CD4-positive, alpha-beta T cell treated with Interferon alpha-2 for 1 hour (primary cell): Measurements from ENCODE around the gene DKK3.

ENCODE experiments used
- DNase-seq, 2 donors: peaks; one replicate each; pipeline ENCODE4 v3.0.0-alpha.2; 2020 to 2022

Gene DKK3

GRCh38 chr11:11965656-11966353, 42.6 kb downstream of the DKK3 start:
- DNase-seq = no peak

GRCh38 chr11:11965192-11965591, 43.2 kb downstream of the DKK3 start:
- DNase-seq = no peak

GRCh38 chr11:11964774-11965150, 43.7 kb downstream of the DKK3 start:
- DNase-seq = no peak

GRCh38 chr11:11963842-11964773, 44.3 kb downstream of the DKK3 start:
- no peak for DNase-seq

- DNase-seq = no peak
Observed at GRCh38 chr11:11963067-11963466, 45.4 kb downstream of the DKK3 start.

- no peak for DNase-seq
Observed at GRCh38 chr11:11961399-11962028, 46.9 kb downstream of the DKK3 start.

- DNase-seq = peak in 1 of 2 donors; percentile 46
Observed at GRCh38 chr11:11960687-11961086, 47.7 kb downstream of the DKK3 start.

- no peak for DNase-seq
Observed at GRCh38 chr11:11959601-11960000, 48.8 kb downstream of the DKK3 start.

GRCh38 chr11:11958403-11959231, 49.8 kb downstream of the DKK3 start:
- DNase-seq = no peak

- DNase-seq = no peak
Observed at GRCh38 chr11:11956006-11956405, 52.4 kb downstream of the DKK3 start.

- no peak for DNase-seq
Observed at GRCh38 chr11:11952036-11952435, 56.4 kb downstream of the DKK3 start.

- no peak for DNase-seq
Observed at GRCh38 chr11:11949482-11949881, 58.9 kb downstream of the DKK3 start.

GRCh38 chr11:11948242-11948947, 60.0 kb downstream of the DKK3 start:
- no peak for DNase-seq

GRCh38 chr11:11947825-11948224, 60.6 kb downstream of the DKK3 start:
- DNase-seq = no peak

GRCh38 chr11:11946878-11947277, 61.5 kb downstream of the DKK3 start:
- no peak for DNase-seq

GRCh38 chr11:11946180-11946579, 62.2 kb downstream of the DKK3 start:
- no peak for DNase-seq

- DNase-seq = no peak
Observed at GRCh38 chr11:11944444-11944843, 64.0 kb downstream of the DKK3 start.

GRCh38 chr11:11942668-11943067, 65.8 kb downstream of the DKK3 start:
- no peak for DNase-seq

- no peak for DNase-seq
Observed at GRCh38 chr11:11940551-11940950, 67.9 kb downstream of the DKK3 start.

- no peak for DNase-seq
Observed at GRCh38 chr11:11937957-11938356, 70.5 kb downstream of the DKK3 start.

GRCh38 chr11:11937433-11937832, 71.0 kb downstream of the DKK3 start:
- no peak for DNase-seq

- DNase-seq = no peak
Observed at GRCh38 chr11:11935536-11935935, 72.9 kb downstream of the DKK3 start.
